OCI-LY1 (cell line): ENCODE data around the gene ACTG2.

Experiments used
- H2AFZ ChIP-seq: fragments of 200-600 bp; sonication (generic), shearing (Covaris generic); 2 replicates; pipeline ENCODE4 v1.6.0; 2014; ENCODE audit warnings: antibody characterized with exemption, mild to moderate bottlenecking, low read length
- H3F3A ChIP-seq: fragments of 200-600 bp; sonication (generic), shearing (Covaris generic); 2 replicates; pipeline ENCODE4 v1.6.0; 2014; ENCODE audit warnings: mild to moderate bottlenecking, antibody characterized with exemption, low read length, moderate library complexity; ENCODE audit not compliant: insufficient read depth
- H3K27ac ChIP-seq: fragments of 200-600 bp; sonication (generic); 2 replicates; pipeline ENCODE4 v1.5.1; 2014; ENCODE audit warnings: low read length, mixed run types, mild to moderate bottlenecking, low read depth; ENCODE audit not compliant: poor library complexity, severe bottlenecking
- H3K27me3 ChIP-seq: fragments of 200-600 bp; sonication (generic); 2 replicates; pipeline ENCODE4 v1.6.0; 2014; ENCODE audit warnings: antibody characterized with exemption, mild to moderate bottlenecking, low read length, moderate library complexity; ENCODE audit not compliant: insufficient read depth
- H3K36me3 ChIP-seq: fragments of 200-600 bp; sonication (generic); 2 replicates; pipeline ENCODE4 v1.6.1; 2014; ENCODE audit warnings: mild to moderate bottlenecking, antibody characterized with exemption, low read length, moderate library complexity, mixed read lengths; ENCODE audit not compliant: insufficient read depth
- H3K4me1 ChIP-seq: fragments of 200-600 bp; sonication (generic); 2 replicates; pipeline ENCODE4 v1.5.1; 2014; ENCODE audit warnings: mild to moderate bottlenecking, low read length, moderate library complexity; ENCODE audit not compliant: insufficient read depth, severe bottlenecking
- H3K4me2 ChIP-seq: fragments of 200-600 bp; sonication (generic), shearing (Covaris generic); 2 replicates; pipeline ENCODE4 v1.6.1; 2014; ENCODE audit warnings: low read length
- H3K4me3 ChIP-seq: fragments of 200-600 bp; sonication (generic); 2 replicates; pipeline ENCODE4 v1.5.1; 2014; ENCODE audit warnings: low read length, low read depth, mild to moderate bottlenecking, mixed read lengths; ENCODE audit not compliant: poor library complexity, severe bottlenecking
- H3K79me2 ChIP-seq: fragments of 200-600 bp; shearing (Covaris generic); 2 replicates; pipeline ENCODE4 v1.6.1; 2016; ENCODE audit warnings: mixed run types, low read length, mixed read lengths; ENCODE audit not compliant: insufficient read depth
- H3K9ac ChIP-seq: fragments of 200-600 bp; sonication (generic), shearing (Covaris generic); 2 replicates; pipeline ENCODE4 v1.6.1; 2014; ENCODE audit warnings: mild to moderate bottlenecking, low read length, mixed read lengths
- H3K9me2 ChIP-seq: fragments of 200-600 bp; sonication (generic), shearing (Covaris generic); 2 replicates; pipeline ENCODE4 v1.6.1; 2014; ENCODE audit warnings: low read depth, mild to moderate bottlenecking, low read length, mixed read lengths
- H3K9me3 ChIP-seq: fragments of 200-600 bp; shearing (Covaris generic); 2 replicates; pipeline ENCODE4 v1.6.1; 2014; ENCODE audit warnings: low read length, mixed read lengths
- H4K20me1 ChIP-seq: fragments of 200-600 bp; sonication (generic), shearing (Covaris generic); 2 replicates; pipeline ENCODE4 v1.6.0; 2016; ENCODE audit warnings: mild to moderate bottlenecking, low read length; ENCODE audit not compliant: insufficient read depth
- EZH2 ChIP-seq: fragments of 200-600 bp; sonication (generic), shearing (Covaris generic); IDR thresholded peaks from 2 replicates; pipeline ENCODE4 v1.8.0; 2017; ENCODE audit warnings: borderline replicate concordance, mixed run types, mild to moderate bottlenecking, antibody characterized with exemption, low read length, moderate library complexity, mixed read lengths
- TF ChIP-seq, protein P1 (sequence below): fragments of 200-600 bp; sonication (generic), shearing (Covaris generic); IDR thresholded peaks from 2 replicates; pipeline ENCODE4 v1.5.1; 2017; ENCODE audit warnings: mild to moderate bottlenecking, antibody characterized with exemption, low read length, moderate library complexity, mixed read lengths

The ACTG2 gene

DNA sequence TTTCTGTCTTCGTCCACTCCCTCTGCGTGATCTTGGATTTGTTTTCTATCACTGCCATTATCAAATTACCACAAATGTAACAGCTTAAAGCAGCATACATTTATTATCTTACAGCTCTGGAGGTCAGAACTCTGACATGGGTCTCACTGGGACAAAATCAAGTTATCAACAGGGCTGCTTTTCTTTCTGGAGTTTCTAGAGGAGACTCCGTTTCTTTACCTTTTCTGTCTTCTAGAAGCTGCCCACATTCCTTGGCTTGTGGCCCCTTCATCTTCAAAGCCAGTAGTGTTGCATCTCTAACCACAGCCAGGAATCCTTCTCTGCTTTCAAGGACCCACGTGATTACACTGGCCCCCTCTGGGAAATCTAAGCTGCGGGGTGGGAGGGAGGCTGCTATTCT lies 70.0 kb downstream of the ACTG2 start:
- H2AFZ ChIP-seq: no peak overlapping the region
- H3K9me3 ChIP-seq: peaks cover 6% of the 10 kb centered on the region; the same call in 1 of the 2 replicates
- H3K4me3 ChIP-seq: no peak overlapping the region
- H3K9ac ChIP-seq: no peak overlapping the region
- H3K4me1 ChIP-seq: no peaks in the 10 kb centered on the region
- H4K20me1 ChIP-seq: no peaks in the 10 kb centered on the region
- H3K36me3 ChIP-seq: peaks cover 22% of the 10 kb centered on the region
- no peak for TF ChIP-seq EZH2
- TF ChIP-seq, protein P1, sequence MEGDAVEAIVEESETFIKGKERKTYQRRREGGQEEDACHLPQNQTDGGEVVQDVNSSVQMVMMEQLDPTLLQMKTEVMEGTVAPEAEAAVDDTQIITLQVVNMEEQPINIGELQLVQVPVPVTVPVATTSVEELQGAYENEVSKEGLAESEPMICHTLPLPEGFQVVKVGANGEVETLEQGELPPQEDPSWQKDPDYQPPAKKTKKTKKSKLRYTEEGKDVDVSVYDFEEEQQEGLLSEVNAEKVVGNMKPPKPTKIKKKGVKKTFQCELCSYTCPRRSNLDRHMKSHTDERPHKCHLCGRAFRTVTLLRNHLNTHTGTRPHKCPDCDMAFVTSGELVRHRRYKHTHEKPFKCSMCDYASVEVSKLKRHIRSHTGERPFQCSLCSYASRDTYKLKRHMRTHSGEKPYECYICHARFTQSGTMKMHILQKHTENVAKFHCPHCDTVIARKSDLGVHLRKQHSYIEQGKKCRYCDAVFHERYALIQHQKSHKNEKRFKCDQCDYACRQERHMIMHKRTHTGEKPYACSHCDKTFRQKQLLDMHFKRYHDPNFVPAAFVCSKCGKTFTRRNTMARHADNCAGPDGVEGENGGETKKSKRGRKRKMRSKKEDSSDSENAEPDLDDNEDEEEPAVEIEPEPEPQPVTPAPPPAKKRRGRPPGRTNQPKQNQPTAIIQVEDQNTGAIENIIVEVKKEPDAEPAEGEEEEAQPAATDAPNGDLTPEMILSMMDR: no peak
- H3F3A ChIP-seq: no peaks in the 10 kb centered on the region
- no peak overlapping the region for H3K27ac ChIP-seq
- no peaks in the 10 kb centered on the region for H3K79me2 ChIP-seq
- no peaks in the 10 kb centered on the region for H3K9me2 ChIP-seq
- H3K27me3 ChIP-seq: peaks cover 4% of the 10 kb centered on the region; the same call in 1 of the 2 replicates
- H3K4me2 ChIP-seq: no peak overlapping the region

DNA sequence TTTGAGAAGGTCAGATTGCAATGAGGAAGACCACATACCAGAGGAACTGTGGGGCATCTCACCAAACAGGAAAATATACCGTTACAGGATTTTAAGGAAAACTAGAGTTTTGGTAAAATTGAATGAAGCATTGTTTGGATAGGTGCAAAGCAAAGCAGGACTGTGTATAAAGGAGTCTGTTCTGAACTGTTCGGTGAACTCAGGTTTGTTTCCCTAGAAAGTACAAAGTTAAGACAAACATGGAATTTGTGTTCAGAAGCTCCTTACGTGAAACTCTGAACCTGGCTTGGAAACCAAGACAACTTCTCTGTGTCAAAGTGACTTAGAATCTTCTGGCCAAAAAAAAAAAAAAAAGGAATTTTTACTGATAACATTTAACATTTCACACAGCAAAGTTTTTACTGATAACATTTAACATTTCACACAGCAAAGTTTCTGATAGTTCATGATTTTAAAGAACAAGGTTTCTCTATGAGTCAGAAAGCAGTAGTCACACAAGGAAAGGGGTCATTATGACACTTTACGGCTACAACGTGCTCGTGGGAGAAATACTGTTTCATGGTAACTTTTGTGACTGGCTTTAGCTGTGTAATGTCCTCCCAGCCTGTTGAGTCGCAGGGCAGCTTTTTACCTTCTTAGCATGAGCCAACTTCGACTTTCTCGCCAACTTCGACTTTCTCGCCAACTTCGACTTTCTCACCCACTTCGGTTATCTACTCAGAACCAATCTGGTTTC lies 70.7 kb downstream of the ACTG2 start:
- no peaks in the 10 kb centered on the region for H3F3A ChIP-seq
- no peak overlapping the region for H3K9ac ChIP-seq
- no peaks in the 10 kb centered on the region for H3K79me2 ChIP-seq
- no peak overlapping the region for H3K4me3 ChIP-seq
- H3K9me3 ChIP-seq: peaks cover 6% of the 10 kb centered on the region; the same call in 1 of the 2 replicates
- TF ChIP-seq EZH2: no peak
- TF ChIP-seq, protein P1: no peak
- H3K4me1 ChIP-seq: no peaks in the 10 kb centered on the region
- no peak overlapping the region for H3K27ac ChIP-seq
- H2AFZ ChIP-seq: no peak overlapping the region
- no peaks in the 10 kb centered on the region for H4K20me1 ChIP-seq
- H3K4me2 ChIP-seq: no peak overlapping the region
- H3K36me3 ChIP-seq: peaks cover 14% of the 10 kb centered on the region
- H3K27me3 ChIP-seq: peaks cover 4% of the 10 kb centered on the region; the same call in 1 of the 2 replicates
- no peaks in the 10 kb centered on the region for H3K9me2 ChIP-seq

DNA sequence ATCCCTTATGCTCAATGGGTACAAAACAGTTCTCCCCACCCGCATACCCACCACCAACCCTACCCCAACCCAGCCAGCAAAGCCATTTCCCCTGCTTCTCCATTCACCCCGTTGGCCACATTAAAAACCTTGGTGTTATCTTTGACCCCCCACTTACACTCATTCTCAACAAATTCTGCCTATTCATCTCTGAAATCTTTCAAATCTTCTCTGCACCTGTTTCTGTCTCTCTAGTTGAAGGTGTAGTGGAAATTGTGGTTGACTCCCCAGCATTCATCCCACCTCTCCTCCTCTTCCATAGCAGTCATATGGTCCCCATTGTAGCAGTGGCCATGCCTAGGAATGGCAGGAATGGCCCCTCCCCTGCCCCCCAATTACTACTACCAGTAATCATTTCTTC lies 71.4 kb downstream of the ACTG2 start:
- H3K27ac ChIP-seq: no peak overlapping the region
- no peaks in the 10 kb centered on the region for H4K20me1 ChIP-seq
- no peak overlapping the region for H3K4me3 ChIP-seq
- peaks cover 4% of the 10 kb centered on the region; the same call in 1 of the 2 replicates for H3K27me3 ChIP-seq
- TF ChIP-seq, protein P1: no peak
- no peak for TF ChIP-seq EZH2
- H3K9me3 ChIP-seq: peaks cover 6% of the 10 kb centered on the region; the same call in 1 of the 2 replicates
- no peaks in the 10 kb centered on the region for H3K4me1 ChIP-seq
- no peak overlapping the region for H3K9ac ChIP-seq
- H3K79me2 ChIP-seq: no peaks in the 10 kb centered on the region
- peaks cover 8% of the 10 kb centered on the region for H3K36me3 ChIP-seq
- H3K9me2 ChIP-seq: no peaks in the 10 kb centered on the region
- H2AFZ ChIP-seq: no peak overlapping the region
- no peak overlapping the region for H3K4me2 ChIP-seq
- no peaks in the 10 kb centered on the region for H3F3A ChIP-seq
